Measurements from ENCODE around the gene SNX24.
"Not testable (repeated sequence)": the region's sequence is repeated elsewhere in the genome, so short reads cannot be mapped to it uniquely, and the experiment has no call there.

SNX24 gene

DNA sequence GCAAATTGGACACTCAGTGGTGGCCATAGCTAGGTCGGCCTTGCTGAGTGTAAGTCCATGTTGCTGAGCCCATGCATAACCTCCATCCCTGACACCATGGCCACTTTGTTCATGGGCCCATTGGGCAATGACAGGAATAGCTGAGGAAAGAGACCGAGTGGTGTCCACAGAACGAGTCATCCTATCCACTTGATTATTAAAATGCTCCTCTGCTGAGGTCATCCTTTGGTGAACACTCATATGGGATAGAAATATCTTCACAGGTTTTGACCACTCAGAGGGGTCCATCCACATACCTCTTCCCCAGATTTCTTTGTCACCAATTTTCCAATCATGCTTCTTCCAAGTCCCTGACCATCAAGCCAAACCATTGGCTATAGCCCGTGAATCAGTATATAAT, 127.5 kb downstream of the SNX24 start:
- DNase-seq: no peak

DNA sequence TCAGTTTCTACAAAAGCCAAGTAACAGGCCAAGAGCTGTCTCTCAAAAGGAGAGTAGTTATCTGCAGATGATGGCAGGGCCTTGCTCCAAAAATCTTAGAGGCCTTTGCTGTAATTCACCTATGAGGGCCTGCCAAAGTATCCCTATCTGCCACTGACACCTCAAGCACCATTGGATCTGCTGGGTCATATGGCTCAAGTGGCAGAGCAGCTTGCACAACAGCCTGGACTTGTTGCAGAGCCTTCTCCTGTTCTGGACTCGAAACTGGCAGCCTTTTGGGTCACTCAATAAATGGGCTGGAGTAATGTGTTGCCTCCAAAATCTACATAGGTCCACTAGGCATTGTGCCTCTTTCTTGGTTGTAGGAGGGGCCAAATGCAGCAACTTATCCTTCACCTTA, 128.3 kb downstream of the SNX24 start:
- not testable (repeated sequence) for DNase-seq

- not testable (repeated sequence) for DNase-seq
Measured at GRCh38 chr5:122974251-122974650, 128.8 kb downstream of the SNX24 start.

GRCh38 chr5:122977319-122977718, 131.9 kb downstream of the SNX24 start:
- DNase-seq: no peak

DNA sequence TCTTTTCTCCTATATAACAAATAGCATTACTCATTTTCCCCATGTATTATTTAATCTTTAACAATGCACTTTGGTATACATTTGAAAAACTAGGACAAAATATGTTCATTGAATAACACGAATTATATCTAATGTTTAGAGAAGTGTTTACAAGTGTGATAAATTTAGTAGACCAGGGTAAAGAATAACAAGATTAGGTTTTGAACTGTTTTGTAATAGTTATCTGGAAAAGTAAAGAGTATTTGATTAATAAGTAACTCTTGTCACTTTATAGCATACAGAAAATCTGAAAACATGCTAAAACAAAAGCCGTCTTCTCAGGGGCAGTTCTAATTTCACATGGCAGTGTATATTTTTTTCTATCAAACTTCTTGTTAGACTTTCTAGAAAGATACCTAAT, 132.7 kb downstream of the SNX24 start:
- DNase-seq: no peak

- DNase-seq: no peak
Measured at GRCh38 chr5:122978644-122979297, 133.4 kb downstream of the SNX24 start.

GRCh38 chr5:122981846-122982245, 136.4 kb downstream of the SNX24 start:
- no peak for DNase-seq

GRCh38 chr5:122982376-122982775, 137.0 kb downstream of the SNX24 start:
- DNase-seq: no peak

DNA sequence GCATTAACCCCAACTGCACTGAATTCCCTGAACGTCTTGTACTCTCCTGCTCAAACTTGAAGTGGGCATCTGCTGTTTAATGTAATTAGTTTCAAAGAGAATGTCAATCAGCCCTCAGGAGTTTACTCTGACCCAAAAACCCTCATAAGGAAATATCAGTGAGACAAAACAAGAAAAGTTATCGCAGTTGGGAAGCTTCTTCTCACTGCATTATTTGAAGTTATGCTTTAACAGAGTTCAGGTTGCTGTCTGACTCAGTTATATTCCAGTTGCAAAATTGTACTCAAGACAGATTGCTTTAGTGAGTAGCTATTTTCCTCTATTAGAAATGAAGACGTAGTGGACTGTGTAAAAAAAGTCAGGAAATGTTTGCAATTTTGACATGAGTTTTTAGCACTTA, 139.0 kb downstream of the SNX24 start:
- DNase-seq: no peak

DNA sequence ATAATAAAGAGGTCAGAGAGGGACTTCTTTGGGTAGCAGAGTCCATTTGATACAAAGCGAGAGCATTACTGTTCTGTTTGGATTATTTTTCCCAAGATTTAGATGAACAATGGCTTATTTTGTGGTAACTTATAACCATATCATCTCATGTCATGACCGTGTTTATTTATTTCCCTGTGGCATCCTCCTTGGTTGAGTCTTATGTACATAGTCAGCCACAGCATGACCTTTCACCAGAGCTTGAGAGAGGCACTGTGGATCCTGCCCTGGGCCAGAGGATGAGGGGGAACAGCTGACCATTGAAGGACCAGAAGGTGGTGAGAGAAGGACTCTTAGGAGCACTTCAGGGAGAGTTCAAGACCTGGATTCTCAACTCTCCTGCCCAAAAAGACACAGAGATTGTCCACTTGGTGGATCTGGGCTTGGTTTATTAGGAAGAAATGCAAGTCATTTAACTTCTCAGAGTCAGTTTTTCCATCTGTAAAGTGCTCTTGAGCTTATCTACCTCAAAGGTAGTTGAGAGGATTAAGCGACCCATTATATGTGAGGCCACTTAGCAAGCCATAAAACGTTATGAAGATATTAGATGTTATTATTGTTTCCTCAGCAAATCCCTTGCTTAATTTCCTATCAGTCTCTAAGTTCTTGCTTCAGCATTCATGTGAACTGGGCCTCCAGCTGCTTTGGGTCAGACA, 139.7 kb downstream of the SNX24 start:
- no peak for DNase-seq

DNA sequence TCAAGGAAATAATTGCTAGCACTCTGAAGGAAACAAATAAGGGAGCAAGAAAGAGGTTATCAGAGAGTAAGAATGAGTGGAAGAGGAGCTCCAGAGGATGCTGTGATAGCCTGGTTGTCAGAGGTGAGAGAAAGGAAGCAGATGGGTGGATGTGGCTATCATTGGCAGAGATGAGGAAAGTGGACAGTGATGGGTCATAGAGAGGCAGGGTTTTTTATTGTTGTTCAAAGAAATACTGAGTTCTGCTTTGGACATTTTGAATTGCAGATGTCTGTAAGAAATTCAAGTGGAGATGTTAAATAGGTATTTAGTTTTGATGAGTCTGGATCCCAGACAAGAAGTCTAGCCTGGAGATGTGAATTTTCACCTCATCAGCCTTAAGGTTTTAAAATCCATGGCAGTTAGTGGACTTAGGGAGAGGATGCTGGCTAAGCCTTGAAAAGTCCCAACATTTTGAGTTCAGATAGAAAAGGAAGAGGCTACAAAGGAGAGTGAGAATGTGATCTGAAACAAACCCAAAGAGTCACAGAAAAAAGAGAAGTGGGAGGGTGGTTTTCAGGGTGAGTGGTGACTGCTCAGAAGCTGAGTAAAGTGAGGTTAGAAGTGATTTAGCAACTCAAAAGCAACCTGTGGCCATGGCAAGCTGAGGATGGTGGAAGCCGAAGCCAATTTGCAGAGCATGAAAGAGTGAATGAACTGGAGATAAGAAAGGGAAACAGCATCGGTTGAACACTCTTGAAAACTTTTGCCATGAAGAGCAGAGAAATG, 140.7 kb downstream of the SNX24 start:
- no peak for DNase-seq

DNA sequence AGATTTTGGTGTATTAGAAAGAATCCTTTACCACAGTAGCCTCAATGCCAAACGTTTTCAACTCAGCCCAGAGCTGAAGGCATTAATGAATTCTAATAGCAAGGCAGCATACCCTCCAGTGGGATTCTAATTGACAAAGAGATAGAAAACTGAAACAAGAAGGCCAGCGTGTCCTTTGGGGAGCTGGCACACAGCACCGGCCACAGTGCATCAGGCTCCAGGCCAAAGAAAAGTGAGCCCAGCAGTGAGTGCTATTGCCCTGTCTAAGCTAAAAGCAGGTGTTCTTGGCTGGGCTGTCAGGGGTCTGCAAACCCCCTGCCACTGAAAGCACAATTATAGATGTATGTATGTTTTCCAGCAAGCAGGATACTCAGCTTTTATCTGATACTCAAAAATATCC, 150.7 kb downstream of the SNX24 start:
- no peak for DNase-seq

- peak; percentile 34 for DNase-seq
Measured at GRCh38 chr5:122997294-122997693, 151.9 kb downstream of the SNX24 start.

DNA sequence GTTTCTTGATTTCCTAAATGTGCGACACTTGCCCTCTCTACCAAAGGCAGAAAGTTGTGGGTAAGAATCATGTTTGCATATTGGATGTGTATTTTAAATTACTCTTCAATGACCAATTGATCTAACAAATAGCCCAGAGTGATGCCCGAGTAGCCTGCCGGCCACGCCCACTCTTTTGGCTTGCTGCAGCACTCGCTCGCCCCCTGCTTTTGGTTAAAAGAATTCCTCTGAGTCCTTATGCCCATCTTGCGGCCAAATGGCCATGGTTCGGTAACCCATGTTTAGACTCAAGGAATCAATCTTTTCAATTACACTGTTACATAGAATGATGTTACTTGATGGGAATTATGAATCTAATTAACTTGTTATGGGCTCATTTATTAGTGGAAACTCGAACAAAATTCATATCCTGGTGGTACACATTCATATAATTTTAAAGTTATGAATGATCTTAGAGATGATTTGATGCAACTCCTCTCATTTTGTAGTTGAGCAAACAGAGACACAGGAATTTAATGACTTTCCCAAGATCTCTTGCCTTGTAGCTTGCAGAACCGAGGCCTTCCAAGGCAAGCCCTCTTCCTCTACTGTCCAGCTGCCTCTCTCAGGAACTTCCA, 154.6 kb downstream of the SNX24 start:
- DNase-seq: no peak

DNA sequence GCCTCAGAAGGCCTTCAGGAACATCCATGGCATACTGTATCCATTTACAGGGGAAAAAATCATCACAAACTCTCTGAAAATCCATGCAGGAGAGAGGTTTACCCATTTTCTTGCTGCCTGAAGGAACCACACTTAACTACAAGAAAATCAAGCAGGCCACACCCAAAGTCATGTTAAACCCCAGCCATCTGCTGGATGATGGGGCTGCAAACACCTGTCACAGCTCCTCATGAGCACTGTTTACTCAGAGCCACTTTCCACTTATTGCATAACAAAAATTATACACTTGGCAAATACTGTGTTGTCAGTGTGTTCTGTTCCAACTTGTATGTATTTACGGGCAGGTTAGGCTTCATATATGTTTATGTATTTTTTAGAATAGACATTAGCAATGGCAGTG, 155.3 kb downstream of the SNX24 start:
- peak; percentile 80 for DNase-seq

GRCh38 chr5:123001808-123002207, 156.4 kb downstream of the SNX24 start:
- DNase-seq: no peak

DNA sequence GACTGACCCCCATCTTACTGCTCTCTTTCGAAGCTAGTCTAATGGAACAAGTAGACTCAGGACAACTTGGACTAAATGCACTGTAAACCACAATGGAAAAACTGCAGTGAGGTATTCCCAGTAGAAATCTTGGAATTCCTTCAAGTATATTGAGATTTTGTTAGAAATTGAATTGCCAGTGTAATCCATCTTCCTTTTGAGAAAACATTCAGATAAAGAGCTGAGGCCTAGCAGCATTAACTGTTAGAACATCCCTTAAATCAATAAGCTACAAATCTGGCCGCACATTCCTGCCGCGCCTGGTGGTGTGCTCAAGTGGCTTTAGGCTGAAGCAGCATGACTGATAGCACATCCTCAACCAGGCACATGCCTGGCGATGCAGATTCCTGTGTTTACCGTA, 161.8 kb downstream of the SNX24 start:
- DNase-seq: no peak

DNA sequence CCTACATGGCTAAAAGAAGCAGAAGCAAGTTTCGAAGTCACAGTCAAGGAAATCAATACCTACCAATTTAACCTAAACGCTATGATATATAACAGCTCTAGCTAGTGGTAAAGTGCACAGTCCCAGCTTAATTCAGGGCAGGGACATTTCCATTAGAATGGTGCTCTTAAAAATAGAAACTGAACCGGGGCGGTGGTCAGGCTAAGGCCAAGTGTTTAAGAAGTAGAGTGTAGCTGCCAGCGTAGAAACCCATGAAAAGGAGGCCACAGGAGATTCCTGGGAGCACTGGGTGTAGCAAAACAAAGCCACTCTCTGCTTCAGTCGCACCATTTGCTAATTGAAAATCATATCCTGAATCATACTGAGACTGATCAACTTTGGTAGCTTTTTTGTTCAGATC, 162.3 kb downstream of the SNX24 start:
- no peak for DNase-seq

DNA sequence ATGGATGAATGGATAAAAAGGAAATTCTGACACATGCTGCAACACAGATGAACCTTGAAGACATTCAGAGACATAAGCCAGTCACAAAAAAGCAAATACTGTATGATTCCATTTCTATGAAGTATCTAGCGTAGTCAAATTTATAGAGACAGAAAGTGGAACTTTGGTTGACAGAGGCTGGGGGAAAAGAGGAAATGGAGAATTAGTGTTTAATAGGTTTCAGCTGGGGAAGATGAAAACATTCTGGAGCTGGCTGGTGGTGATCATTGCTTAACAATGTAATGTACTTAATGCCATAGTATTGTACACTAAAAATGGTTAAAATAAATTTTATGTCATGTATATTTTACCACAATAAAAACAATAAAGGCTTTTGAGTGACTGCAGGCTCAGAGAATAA, 166.9 kb downstream of the SNX24 start:
- no peak for DNase-seq

- no peak for DNase-seq
Measured at GRCh38 chr5:123014689-123015088, 169.3 kb downstream of the SNX24 start.

- no peak for DNase-seq
Measured at GRCh38 chr5:123028222-123028621, 182.8 kb downstream of the SNX24 start.

DNA sequence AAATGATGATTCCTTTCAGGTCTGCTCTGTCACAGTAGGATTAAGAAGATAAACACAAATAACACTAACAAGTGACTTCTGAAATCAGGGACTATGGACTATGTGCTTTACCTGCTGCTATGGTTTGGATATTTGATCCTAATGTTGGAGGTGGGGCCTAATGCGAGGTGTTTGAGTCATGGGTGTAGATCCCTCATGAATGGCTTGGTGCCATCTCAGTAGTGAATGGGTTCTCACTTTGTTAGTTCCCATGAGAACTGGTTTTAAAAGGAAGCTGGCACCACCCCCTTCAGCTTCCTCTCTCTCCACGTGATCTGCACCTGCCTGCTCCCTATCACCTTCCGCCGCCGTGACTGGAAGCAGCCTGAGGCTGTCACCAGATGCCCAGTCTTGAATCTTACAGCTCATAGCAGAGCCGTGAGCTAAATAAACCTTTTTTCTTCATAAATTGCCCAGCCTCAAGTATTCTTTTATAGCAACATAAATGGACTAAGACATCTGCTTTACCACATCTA, 187.8 kb downstream of the SNX24 start:
- no peak for DNase-seq

- DNase-seq: peak; percentile 37
Measured at GRCh38 chr5:123035360-123035917, 190.0 kb downstream of the SNX24 start.

All from NCI-H1105 treated with DMSO at 0.1 percent for 48 hours (cell line).